Left renal cortex interstitium (tissue), 4 donors: ENCODE measurements around the gene PPP2R2C. TPM values are rescaled to one million over a fixed set of nuclear protein-coding genes. Genes with fewer than 3 reads are reported as not detected.

Source experiments
- DNase-seq, 4 donors: peaks; one replicate each; pipeline ENCODE4 v3.0.0-alpha.2; 2013; ENCODE audit warnings: low read depth in 4 of 4, low spot score in 2 of 4, missing footprints in 1 of 4
- polyA plus RNA-seq, 4 donors: library from polyadenylated mRNA; unstranded; fragments of 120-200 nt; gene quantifications; one replicate each; pipeline ENCODE4 v1.2.1, GENCODE V29; 2013; ENCODE audit not compliant: insufficient read length in 4 of 4

Gene PPP2R2C
- polyA plus RNA-seq, 4 donors = 0.35 to 0.66 (median 0.53) TPM

DNA sequence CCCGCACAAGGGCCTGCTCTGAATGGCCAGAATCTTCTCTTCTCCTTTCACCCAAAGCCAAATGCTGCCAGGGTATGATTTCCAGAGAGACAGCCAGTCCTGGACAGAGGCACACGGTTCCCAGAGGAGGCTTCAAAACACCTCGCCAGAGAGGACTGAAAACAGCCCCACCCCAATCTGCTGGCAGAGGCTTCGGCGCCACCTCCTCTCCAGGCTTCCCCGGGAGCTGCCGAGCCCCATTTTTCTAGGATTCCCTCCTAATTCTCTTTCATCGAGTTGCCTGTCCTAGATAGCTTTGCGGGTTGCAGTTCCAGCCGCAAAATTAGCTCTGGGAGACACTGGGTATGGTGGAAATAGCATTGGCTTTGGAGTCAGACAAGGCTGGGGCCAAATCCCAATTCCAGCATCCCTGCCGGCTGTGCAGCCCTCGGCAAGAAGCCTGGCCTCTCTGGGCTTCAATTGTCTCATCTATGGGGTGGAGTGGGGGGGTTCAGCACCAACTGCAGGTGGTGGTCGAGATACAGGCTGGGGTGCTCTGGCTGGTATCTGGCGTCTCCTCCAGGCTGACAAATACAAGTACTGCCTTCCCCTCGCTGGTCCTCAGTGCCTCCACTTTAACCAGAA, 22.6 kb downstream of the PPP2R2C start:
- DNase-seq = no peak

DNA sequence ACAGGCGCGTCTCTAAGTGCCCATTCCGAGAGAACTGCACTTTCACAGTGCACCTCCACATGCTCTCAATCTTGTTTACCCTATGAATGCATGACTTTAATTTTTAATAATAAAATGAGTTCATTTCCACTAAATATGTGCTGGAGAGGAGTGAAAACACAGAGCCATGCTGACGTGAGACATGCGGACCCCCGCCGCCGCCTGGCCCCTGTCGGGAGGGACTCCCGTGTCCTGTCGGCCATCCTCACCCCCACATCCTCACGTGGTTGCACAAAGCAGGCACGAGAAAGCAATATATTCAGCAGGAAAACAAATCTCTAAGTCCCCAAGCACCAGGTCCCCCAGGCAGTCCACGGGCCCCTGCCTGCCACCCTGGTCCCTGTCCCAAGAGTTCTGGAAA, 23.1 kb downstream of the PPP2R2C start:
- no peak for DNase-seq

DNA sequence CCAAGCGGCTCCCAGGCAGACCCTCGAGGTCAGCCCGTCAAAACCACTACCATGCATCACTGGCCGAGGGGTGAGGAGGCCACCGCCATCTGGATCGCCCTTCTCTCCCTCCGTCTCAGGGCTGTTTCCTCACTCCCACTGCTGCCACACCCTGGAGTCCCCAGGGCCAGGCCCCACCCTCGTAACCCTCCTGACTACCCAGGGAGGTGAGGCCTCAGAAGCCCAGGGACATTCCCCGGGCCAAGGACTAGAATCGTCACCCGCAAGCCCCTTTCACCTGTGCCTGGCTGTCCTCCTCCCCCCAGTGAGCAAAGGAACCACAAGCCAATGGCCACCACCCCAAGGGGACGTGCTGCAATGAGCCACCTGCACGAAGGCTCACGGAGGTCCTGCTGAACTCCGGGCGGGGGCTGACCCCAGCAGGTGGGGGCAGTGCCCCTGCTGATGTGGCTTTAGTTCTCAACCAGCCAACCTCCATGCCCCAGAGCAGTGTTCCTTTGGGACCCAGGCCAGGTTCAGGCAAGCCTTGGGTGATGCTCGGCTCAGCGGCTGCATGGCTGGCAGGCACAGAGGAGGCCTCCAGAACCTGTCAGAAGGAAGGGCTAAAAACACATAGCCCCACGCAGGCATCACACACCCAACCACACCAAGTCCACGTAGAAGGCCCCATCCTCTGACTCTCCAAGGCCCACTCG, 23.8 kb downstream of the PPP2R2C start:
- DNase-seq = no peak

DNA sequence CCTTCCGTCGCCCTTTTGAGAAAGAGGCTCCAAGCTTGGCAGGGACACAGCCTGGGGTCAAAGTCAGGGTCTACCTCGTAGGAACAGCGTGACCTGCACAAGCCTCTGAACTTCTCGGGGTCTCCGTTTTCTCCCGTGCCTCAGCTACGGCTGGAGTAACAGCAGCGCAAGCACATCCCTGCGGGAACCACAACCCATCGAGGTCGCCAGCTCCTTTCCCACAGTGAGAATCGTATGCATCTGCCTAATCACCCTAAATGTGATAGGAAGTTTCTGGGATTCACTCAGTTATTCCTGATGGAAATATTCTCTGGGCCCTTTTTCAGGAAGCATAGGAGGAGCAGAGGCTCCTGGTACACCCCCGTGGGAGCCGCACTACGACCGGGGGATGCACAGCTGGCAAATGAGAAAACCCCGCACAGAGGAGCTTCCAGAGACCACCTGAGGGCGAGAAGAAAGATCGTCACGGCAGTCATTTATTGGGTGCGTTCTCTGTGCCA, 24.7 kb downstream of the PPP2R2C start:
- DNase-seq = no peak

DNA sequence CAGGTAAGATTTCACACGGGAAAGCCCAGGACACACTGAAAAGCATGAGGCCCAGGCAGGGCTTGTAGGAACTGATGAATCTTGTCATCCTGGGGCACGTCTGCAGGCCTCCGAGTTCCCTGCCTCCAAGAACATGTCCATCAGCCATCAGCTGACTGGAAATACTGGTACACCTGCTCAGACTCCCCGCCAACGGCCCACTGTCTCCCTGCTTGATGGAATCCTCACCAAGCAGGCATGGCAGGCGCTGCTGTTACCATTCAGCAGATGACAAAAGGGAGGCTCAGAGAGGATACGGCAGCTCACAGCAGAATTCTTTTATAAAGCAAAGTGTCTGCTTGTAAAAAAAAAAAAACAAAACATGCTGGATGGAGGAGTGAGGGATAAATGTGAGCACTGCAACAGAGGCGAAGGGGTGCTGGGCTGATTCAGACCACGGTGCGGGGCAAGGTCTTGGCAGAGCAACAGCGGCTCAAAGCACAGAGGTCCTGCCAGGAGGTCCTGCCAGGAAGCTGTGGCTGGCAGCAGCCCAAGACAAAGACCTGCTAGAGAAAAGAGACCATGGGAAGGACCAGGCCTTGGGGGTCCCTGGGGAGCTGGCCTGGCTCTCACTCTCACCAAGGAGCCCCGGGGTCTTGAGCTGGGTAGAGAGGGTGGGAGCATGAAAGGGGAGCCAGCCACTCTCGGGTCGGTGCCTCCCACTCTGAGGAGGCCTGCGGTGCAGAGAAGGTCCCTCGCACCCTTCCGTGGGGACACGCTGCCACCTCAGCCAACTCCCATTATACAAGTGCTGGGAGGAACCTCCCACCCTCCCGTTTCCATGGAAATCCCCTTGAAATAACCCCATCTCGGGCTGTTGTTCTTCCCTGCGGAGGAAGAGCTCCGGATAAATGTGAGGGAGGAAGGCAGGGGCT, 25.6 kb downstream of the PPP2R2C start:
- no peak for DNase-seq

DNA sequence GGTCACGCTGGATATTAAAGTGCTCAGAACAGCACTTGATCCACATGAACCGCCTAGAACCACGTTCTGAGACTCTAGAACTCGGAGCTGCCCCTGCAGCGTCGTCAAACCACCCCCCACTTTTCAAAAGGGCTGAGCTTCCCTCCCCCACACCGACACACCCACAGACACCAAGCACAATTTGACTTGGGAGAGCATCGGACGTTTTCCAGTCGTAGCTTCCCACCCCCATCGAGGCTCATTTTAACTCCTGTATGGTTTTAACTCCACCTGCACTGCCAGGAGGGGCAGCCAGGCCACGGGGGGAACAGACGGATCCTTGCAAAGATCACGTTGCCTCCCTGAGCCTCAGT, 26.3 kb downstream of the PPP2R2C start:
- DNase-seq = no peak

DNA sequence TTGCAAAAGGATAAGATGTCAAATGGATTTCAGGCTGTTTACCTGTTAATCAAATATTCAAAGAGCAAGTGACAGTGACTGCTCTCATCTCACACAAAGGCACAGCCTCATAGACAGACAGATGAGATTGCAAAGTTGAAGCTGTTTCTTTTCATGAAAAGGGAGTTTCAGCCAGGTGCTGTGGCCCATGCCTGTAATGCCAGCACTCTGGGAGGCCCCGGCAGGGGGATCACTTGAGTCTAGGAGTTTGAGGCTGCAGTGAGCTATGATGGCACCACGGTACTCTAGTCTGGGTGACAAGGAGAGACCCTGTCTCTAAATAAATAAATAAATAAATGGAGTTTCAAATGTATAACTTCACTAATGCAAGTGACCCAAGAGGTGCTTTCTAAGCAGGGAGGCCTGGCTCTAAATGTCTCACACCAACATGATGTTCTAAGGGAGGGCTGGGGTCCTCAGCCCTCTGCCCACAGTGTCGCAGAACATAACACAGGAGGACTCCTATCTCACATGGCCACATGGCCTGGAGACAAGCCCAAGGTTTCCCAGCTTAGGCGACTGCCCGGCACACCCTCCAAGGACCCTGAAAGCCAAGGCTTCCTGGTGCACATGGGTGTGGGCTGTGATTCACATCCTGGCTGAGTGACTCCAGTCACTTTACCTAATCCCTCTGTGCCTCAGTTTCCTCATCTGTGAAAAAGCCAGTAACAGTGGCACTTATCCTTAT, 26.8 kb downstream of the PPP2R2C start:
- no peak for DNase-seq

DNA sequence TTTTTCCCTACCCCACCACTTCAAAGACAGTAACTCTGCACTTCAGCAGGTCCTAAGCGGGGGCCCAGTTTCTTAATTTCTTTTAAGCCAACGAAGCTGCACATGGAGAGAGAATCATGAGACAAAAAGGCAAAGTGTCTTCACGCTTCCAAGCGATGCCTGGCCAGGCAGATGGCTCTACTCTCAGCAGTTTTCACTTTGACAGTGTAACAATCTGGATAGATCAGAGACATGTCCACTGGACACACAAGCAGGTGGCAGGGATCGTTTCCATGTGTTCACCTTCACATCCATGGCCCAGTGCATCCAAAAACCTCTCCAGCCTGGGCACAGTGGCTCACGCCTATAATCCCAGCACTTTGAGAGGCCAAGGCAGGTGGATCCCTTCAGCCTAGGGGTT, 27.8 kb downstream of the PPP2R2C start:
- no peak for DNase-seq

DNA sequence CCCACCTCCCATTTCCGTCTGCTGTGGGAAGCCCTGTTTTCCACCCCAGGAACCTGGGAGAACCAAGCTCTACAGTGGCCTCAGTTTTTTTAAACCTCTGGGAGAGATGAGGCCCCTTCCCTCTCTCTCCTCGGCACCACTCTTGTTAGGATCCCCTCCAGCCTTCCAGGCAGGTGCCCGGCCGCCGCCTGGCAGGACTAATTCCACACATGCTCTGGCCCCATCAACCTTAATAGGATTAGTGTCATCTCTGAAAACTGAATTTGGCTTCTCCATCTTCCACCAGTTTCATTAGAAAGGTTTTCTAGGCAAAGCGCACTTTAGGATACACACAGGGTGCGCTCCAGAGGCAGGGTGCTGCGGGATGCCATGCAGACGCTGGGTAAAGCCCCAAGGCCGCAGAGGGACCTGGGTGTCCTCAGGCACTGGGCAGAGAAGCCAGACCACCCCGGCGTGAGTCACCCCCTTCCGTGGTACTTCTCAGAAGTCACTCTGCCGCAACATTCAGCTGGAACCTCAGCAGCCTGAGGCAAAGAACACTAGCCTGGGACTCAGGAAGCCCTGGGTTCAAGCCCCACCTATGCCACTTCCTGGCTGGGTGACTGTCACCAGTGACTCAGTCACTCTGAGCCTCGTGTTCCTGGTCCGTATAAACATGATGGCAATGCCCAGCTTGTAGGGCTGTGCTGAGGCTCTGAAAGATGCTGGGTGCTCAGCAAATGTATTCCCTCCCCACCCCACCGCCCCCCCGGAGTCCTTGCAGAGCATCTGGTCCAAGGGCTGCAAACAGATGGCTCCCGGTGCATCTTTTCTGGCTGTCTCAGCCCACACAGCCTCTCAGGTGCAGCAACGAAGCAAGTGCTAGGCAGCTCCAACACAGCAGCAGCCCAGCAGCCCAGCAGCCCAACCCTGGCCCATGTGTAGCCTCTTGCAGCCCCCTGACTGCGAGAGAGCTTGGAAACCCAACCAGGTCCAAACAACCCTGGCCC, 29.1 kb downstream of the PPP2R2C start:
- no peak for DNase-seq

DNA sequence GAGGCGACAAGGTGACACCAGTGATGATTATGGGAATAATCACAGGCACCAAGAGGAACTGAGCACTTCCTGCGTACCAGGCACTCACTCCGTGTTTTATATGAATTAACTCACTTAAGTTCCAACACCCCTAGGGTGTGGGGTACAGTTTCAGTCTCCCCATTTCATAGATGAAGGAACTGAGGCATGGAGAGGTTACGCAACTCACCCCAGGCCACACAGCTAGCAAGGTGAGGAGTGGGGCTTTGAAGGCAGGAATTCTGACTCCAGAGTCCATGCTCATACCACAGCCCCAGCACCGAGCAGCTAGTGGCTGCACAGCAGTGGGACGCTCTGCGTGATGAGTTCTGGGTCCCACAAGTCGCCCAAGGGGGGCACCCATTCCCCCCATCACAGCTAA, 29.9 kb downstream of the PPP2R2C start:
- DNase-seq = no peak

DNA sequence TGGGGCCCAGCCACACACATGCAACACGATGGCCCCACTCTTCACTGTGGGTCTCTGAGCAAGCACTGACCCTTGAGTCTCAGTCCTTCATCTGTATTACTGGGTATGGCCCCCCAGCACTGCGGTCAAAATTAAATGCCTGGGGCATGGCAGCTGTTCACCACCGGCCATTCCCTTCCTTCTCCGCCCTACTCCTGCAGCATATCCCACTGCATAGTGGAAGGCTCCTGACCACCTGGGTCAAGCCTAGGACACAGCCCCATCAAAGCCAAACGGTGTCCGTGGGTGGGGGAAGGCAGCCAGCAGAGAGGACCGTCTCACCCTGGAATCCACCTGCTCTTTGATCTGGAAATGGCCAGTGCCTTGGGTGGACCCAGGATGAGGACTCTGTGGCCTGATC, 30.7 kb downstream of the PPP2R2C start:
- DNase-seq = no peak

DNA sequence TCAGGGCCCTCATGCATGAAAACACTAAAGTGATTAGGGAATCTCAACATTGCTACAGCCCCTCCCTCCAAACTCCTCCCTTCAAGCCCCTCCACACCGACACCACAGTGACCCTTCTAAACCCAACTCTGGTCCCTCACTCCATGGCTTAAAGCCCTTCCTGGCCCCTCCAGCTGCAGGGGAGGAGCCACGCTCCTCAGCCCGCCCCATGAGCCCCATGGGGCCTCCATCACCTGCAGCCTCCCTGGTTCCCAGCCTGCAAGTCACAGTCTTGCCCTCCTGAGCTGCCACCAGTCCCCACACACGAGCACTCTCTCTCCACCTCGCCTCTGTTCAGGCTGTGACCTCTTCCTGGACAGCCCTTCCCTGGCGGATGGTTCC, 31.2 kb downstream of the PPP2R2C start:
- no peak for DNase-seq

DNA sequence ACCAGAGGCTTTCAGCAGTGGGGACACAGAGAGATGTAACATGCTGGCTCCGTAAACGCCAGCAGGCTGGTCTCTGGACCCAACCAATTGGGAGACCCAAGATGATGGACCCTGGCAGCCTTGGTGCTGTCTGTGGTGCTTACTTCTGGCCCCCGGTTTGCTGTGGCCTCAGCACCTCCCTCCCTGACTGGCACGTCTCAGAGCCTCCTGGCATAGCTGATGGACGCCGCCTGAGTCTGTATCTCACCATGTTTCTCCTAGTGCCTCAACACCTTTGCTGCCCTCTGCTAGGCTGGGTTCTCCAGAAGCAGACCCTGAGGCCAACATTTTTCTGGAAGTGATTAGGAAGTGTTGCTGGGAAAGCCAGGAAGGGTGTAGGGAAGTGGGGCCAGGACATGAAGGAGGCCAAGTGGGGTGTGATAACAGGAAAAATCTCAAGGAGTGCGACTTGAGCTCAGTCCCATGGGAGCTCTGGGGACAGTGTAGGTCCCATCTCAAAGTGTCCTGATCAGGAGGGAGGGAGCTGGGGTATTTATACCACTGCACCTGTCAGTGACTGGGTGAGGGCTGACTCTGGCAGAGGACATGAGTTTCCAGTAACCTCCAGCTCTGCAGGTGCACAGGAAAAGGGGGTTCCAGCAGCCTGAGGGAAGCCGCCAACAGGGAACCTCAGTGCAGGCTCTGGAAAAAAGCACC, 31.8 kb downstream of the PPP2R2C start:
- DNase-seq = no peak

DNA sequence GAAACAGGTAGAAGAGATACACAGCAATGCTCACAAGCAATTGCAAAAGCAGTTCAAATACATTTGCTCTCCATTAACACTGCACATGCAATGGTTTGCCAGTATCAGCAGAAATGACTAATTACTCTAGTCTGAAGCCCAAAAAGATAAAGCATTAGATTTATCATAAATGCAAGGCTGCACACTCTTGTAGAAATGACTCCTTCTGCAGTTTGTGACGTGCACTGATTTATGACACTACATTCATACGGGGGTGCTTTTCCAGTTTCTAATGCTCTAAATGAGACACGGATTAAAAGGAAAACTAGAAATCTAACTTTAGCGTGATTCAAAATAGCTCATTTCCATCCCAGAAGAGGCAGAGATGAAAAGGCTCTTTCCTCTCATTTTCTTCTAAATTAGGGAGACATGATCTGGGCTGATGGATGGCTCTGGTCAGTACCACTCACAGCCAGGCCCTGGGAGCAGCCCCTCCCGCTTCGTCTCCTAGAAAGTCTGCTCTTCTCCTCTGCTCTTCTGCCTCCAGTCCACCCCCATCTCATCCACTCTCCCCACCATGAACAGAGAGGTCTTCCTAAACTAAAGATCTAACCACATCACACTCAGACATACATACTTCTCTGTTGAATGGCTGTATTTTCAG, 33.2 kb downstream of the PPP2R2C start:
- DNase-seq = no peak

DNA sequence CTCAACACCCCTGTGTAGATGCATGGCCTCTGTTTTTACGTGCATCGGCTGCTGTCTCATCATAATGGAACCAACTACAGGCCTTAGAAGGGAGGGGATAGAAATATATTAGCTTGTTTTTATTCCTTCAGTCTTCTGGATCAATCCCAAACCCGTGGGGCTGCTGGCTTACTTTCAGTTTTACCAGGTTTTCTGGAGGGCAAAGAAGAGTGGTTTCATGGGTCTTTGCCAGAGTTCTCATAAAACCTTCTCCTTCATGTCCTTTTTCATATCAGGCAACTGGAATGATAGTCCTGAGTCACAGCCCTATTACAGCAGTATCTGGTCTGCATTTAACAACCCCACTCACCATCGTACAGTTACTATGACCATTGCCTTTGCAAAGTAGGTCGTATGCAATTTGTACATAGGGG, 34.6 kb downstream of the PPP2R2C start:
- no peak for DNase-seq

DNA sequence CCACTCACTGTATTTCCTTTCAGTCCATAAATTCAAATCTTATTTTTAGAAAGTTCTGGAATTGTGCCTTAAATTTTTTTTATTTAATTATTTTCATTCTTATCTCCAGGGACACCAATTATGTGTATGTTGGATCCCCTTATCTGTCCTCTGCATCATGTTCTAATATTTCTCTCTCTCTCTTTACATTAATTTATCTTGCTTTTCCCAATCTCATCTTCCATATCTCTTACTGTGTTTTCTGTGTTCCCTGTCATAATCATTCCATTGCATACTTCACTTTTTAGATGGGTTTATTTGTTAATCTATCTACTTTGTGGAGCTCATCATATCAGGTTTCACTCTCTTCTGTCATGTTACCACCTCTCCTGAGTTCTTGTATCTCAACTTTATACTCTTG, 37.4 kb downstream of the PPP2R2C start:
- DNase-seq = no peak

DNA sequence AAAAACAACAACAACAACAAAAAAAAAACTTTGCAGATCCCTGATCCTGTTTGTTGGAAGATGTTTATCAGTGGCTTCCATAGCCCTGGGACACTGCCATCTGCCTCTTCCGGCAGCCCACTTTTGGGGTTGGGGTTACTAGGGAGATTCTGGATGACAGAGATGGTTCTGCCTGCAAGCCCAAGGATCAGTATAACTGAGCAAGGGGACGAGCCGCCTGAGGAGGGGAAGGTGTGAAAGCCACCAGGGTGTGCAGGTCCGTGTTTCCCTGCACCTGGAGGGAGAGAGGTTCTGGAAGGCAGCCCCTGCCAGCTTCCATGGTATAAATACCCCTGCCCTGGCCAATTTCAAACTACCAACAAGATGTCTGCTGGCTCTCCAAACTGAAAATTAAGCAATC, 41.5 kb downstream of the PPP2R2C start:
- no peak for DNase-seq

DNA sequence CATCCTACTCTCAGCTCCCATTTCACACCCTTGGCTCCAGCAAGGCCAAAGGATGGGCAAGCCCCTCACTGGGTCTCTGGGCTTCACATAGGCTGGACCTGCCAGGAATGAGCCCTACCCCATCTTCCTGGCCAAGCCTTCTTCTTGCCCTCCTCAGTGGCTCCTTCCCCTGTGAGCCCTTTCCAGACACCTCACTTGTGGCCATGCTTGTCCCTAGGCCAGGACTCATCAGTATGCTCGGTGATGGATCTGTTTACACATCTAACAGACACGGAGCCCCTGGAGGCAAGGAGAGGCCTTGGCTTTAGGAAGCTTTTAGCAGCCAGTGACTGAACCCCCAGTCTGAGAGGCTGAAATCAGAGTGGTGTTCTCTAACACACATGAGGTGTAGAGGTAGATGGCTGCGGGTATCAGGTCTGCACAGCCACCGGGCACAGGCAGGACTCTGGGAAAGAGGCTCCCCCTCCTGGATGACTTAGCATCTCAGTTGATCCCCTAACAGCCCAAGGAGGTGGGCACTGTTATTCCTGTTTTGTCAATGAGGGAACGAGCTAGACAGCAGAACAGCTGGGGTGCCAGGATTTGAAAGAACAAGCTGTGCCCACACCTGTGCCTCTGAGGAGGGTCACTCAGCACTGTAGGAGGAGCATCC, 44.8 kb downstream of the PPP2R2C start:
- no peak for DNase-seq
